ENCODE results near the gene MIER2.
"Not testable (repeated sequence)": the region's sequence is repeated elsewhere in the genome, so short reads cannot be mapped to it uniquely, and the experiment has no call there.

MIER2 gene

GRCh38 chr19:344625-345319 is at the start of gene MIER2:
Gene MIER2 (minus strand): TSS chr19:344796. CDS start chr19:344782, 14 bp downstream.
- DNase-seq = peak; percentile 54 to 57

- DNase-seq = not testable (repeated sequence)
Measured at GRCh38 chr19:393560-393959, 49.0 kb upstream of the MIER2 start.

DNA sequence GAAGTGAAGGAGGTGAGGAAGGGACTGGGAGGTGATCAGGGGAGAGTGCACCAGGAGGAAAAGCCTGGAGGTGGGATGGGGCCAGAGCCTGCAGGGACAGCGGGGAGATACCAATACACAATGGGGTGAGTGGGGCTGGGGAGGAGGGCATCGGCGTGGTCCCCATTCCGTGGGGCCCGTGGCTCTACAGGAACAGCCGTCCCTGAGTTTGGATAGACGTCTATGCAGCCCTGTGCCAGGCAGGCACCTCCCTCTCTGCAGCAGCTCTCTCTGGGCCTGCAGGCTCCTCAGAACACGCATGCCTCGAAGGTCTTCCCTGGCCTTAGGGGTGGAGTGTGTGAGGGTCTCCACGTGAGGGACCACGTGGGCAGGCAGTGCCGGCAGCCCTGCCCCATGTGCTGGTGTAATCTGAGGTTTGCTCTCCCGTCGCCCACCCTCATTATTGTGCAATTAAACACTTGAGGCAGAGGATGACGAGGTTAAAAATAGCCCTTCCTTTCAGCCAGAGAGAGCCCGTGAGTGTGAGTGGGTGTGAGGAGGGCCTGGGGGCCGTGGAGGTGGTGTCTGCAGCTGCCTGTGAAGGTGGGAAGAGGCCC is 47.9 kb upstream of the MIER2 start:
- no peak for DNase-seq

DNA sequence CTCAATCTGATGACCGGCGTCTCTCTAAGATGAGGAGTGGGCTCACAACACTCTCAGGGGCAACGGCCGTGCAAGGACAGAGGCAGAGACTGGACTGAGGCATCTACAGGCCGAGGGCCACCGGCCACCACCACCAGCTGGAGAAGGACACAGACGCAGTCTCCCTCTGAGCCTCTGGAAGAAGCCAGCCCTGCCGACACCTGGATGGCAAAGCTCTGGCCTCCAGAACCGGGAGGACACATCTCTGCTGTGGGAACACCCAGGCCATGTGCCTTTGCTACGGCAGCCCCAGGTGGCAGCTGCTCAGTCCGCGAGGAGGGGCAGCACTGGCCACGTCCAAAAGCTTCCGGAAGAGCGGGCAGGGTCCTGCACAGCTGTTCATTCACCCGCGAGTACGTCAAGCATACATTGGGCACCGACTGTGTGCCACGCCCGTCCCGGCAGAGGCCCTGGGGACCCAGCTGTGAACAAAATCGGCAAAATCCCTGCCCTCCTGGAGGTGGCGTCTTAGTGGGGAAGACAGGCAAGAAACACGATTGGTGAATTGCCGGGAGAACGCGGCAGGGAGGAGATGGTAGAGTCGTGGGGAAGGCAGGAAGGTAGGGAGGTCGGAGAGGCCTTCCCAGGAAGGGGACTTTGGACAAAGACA is 47.3 kb upstream of the MIER2 start:
- no peak for DNase-seq

- no peak for DNase-seq
Measured at GRCh38 chr19:391207-391557, 46.6 kb upstream of the MIER2 start.

- no peak for DNase-seq
Measured at GRCh38 chr19:390386-391206, 46.0 kb upstream of the MIER2 start.

GRCh38 chr19:389935-390289 is 45.3 kb upstream of the MIER2 start:
- DNase-seq = no peak

DNA sequence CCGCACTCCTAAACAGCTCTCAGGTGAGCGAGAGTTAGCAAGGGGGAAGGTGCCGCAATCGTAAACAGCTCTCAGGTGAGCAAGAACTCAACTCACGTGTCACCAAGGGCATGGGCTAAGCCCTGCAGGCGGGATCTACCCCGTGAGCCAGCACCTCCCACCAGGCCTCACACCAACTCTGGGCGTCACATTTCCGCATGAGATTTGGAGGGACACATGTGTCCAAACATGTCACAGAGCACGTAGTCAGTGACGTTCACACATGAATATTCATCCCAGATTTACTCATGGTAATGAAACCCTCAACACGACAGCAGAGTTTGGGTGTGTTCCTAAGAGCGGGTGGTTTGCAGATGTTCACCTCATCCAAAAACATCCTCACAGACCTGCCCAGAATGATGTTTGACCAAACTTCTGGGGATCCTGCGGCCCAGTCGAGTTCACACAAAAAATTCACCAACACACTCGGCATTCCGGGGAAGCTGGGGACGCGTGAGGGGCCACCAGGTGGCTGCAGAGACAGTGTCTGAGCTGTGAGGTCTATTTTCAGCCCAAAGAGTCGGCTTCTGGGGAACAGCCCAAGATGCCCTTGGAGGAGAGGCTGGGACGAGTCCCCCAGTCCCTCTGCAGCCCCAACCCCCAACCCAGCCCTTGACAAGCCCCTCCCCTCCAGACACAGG is 44.8 kb upstream of the MIER2 start:
- no peak for DNase-seq

GRCh38 chr19:388691-389090 is 44.1 kb upstream of the MIER2 start:
- DNase-seq = no peak

GRCh38 chr19:387777-388176 is 43.2 kb upstream of the MIER2 start:
- no peak for DNase-seq

DNA sequence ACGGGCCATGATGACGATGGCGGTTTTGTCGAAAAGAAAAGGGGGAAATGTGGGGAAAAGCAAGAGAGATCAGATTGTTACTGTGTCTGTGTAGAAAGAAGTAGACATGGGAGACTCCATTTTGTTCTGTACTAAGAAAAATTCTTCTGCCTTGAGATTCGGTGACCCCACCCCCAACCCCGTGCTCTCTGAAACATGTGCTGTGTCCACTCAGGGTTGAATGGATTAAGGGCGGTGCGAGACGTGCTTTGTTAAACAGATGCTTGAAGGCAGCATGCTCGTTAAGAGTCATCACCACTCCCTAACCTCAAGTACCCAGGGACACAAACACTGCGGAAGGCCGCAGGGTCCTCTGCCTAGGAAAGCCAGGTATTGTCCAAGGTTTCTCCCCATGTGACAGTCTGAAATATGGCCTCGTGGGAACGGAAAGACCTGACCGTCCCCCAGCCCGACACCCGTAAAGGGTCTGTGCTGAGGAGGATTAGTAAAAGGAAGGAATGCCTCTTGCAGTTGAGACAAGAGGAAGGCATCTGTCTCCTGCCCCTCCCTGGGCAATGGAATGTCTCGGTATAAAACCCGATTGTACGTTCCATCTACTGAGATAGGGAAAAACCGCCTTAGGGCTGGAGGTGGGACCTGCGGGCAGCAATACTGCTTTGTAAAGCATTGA is 42.2 kb upstream of the MIER2 start:
- not testable (repeated sequence) for DNase-seq

GRCh38 chr19:386189-386588 is 41.6 kb upstream of the MIER2 start:
- not testable (repeated sequence) for DNase-seq

DNA sequence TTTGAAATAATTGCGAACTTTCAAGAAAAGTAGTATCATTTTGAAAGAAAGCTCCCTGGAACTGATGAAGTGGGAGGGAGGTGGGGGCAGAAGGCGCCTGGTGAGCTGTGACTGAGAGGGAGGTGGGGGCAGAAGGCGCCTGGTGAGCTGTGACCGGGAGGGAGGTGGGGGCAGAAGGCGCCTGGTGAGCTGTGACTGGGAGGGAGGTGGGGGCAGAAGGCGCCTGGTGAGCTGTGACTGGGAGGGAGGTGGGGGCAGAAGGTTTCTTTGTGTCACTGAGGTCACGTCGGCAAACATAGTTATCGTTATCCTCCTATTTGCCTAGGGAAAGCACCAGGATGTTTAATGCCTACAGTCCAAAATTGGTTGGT is 40.2 kb upstream of the MIER2 start:
- no peak for DNase-seq

DNA sequence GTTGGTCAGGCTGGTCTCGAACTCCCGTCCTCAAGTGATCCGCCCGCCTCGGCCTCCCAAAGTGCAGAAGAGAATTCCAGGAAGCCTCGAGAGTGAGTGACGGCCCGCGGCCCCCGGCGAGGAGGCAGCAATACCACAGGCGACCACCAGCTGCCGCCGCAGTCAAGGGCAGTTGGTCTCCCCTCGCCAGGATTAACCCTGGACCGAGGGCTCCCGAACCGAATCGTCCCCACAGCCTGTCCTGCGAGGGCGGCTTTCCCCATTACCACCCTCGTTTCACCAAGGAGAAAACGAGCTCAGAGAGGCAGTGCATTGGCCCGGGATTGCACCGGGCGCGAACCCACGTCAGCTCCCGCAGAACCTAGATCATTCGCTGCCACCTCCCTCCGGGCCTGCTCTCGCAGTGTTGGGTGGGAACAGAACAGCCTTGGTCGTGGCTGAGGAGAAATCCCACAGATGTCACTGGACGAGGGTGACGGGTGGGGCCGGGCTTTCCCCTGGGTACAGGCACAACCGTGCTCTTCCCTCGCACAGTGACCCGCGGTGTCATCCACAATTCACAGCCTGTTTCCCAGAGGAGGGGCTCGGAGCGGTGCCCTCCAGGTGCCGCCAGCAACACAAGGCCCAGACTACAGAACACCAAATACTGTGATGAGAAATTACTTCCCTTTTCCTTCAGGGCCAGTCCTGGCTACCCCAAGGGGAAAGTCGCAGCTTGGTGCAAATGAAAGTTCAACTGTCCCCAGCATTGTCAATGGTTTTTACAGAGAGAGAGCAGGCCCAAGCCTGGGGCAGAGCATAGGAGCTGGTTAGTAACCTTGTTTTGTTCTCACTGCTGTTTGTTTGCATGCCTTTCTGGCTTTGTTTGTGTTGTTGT is 39.6 kb upstream of the MIER2 start:
- DNase-seq = no peak

DNA sequence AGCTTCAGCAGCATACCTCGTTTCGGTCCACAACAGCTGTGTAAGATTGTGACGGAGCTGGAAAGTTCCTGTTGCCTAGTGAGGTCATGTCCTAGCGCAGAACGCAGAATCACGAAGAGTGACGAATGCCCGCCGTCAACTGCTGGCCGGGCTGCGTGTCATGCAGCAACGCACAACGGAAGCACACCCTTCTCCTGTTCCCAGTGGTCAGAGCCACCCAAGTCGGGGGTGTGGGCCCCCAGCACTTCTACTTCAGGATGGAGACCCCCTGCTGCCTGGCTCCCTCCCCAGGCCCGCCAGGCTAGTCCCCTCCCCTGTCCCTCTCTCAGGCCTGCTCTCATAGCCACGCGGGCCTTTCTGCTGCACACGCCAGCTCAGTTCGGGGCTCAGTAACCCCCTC is 38.4 kb upstream of the MIER2 start:
- DNase-seq = no peak

DNA sequence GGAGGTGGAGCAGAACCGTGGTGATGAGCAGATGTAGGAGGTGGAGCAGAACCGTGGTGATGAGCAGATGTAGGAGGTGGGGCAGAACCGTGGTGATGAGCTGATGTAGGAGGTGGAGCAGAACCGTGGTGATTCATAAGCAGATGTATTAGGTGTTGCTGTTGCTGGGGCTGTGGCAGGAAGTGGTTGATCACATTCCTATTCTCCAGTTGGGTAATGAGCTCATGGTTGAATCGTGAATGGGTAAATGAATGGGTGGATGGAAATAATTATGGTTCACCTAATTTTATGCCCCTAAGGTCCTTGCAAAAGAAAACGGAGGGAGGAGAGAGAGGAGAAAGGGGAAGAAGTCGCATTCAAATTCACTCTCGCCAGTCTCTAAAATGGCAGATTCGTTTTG is 38.0 kb upstream of the MIER2 start:
- not testable (repeated sequence) for DNase-seq

- not testable (repeated sequence) for DNase-seq
Measured at GRCh38 chr19:381901-382300, 37.3 kb upstream of the MIER2 start.

DNA sequence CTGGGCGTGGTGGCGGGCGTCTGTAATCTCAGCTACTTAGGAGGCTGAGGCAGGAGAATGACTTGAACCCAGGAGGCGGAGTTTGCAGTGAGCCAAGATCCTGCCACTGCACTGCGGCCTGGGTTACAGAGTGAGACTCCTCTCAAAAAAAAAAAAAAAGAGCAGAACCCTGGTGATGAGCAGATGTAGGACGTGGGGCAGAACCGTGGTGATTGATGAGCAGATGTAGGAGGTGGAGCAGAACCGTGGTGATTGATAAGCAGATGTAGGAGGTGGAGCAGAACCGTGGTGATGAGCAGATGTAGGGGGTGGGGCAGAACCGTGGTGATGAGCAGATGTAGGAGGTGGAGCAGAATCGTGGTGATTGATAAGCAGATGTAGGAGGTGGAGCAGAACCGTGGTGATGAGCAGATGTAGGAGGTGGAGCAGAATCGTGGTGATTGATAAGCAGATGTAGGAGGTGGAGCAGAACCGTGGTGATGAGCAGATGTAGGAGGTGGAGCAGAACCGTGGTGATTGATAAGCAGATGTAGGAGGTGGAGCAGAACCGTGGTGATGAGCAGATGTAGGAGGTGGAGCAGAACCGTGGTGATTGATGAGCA is 36.1 kb upstream of the MIER2 start:
- DNase-seq = not testable (repeated sequence)

- no peak for DNase-seq
Measured at GRCh38 chr19:379796-380195, 35.2 kb upstream of the MIER2 start.

GRCh38 chr19:378706-379105 is 34.1 kb upstream of the MIER2 start:
- DNase-seq = no peak
